SH-SY5Y (cell line): Measurements from ENCODE around the gene EXOC1.

Experiments
- GATA2 ChIP-seq: IDR thresholded peaks from 2 replicates; pipeline ENCODE4 v1.6.1; 2011; ENCODE audit warnings: mild to moderate bottlenecking, low read depth, low read length
- GATA3 ChIP-seq: IDR thresholded peaks from 2 replicates; pipeline ENCODE4 v1.6.1; 2011; ENCODE audit warnings: low read depth, mild to moderate bottlenecking, low read length, moderate library complexity

GRCh38 chr4:55907469-55907868 is 54.0 kb downstream of the EXOC1 start:
- TF ChIP-seq GATA3 (no peak), GATA2 (no peak)
